ENCODE measurements around the gene EFCAB9.

The EFCAB9 gene

DNA sequence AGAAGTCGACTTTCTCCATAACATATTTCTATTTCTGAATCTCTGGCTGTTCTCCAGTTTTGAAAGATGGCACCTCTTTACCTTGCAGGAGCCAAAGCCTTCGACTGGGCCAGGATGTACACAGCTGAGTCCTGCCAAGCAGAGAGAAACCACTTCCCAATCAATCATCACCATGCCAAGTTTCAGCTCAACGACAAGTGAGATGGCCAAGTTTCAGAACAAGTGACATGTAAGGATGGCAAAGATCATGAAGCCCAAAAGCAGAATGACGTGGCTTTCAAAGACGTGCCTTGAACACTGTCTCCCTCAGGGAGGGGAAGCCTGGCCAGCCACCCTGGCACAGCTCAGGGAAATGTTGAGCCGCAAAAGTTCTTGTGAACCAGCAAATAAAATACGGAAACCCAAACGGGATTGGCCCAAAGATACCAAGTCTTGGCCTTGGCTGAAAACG lies 23.7 kb upstream of the EFCAB9 start:
- DNase-seq (ENCODE audit: low read depth in 2 of 2): no peak
- TF ChIP-seq, protein P1, sequence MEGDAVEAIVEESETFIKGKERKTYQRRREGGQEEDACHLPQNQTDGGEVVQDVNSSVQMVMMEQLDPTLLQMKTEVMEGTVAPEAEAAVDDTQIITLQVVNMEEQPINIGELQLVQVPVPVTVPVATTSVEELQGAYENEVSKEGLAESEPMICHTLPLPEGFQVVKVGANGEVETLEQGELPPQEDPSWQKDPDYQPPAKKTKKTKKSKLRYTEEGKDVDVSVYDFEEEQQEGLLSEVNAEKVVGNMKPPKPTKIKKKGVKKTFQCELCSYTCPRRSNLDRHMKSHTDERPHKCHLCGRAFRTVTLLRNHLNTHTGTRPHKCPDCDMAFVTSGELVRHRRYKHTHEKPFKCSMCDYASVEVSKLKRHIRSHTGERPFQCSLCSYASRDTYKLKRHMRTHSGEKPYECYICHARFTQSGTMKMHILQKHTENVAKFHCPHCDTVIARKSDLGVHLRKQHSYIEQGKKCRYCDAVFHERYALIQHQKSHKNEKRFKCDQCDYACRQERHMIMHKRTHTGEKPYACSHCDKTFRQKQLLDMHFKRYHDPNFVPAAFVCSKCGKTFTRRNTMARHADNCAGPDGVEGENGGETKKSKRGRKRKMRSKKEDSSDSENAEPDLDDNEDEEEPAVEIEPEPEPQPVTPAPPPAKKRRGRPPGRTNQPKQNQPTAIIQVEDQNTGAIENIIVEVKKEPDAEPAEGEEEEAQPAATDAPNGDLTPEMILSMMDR (IDR thresholded peaks at IDR 0.05; ENCODE audit: low read depth, low read length): no peak
- H3K4me3 ChIP-seq (replicated peaks in 1 of 2; ENCODE audit: low read depth in 2 of 2, low read length in 2 of 2): no peak overlapping the region

DNA sequence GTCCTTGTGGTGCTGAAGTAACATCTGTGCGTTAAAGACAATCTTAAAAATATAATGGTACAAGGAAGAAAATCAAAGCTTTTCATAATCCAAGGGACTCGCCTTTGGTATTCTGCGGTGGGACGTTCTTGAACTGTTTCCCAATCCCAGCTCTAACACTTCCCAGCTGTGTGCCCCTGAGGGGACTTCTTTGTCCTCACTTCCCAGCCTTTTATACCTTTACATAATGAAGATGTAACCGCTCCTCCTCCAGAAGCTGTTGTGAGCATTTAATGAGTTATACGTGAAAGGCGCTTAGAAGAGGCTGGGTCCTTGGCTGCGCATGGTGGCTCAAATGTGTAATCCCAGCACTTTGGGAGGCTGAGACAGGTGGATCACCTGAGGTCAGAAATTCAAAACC lies 22.9 kb upstream of the EFCAB9 start:
- DNase-seq (ENCODE audit: low read depth in 2 of 2): no peak
- TF ChIP-seq, protein P1 (IDR thresholded peaks at IDR 0.05; ENCODE audit: low read depth, low read length): no peak
- H3K4me3 ChIP-seq (replicated peaks in 1 of 2; ENCODE audit: low read depth in 2 of 2, low read length in 2 of 2): no peak overlapping the region

DNA sequence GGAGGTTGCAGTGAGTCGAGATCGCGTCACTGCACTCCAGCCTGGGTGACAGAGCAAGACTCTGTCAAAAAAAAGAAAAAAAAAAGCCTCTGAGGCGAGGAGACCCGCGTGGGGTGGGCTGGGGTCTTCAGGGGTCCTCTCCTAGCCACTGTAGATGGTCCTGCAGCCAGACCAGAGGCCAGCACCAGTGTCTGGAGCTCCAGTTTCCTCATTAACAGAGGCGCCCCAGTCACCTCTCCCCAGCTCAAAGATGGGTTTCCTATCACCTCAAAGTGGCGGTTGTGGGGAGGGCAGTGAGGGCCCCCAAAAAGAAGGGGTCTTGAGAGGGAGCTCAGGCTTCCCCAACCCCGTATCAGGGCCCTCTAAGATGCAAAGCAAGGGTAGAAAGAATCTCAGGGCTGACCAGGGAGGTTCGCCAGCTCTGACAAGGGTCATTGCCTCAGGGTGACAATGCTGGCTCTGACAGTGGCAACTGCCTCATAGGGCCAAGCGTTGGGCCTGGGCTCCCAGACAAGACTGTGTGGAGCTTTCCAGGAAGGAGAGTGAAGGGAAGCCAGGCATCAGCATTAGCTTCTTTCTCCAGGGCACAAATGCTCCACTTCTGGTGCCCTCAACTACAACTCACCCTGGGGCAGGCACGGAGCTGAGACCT lies 20.9 kb upstream of the EFCAB9 start:
- H3K4me3 ChIP-seq (replicated peaks in 1 of 2; ENCODE audit: low read depth in 2 of 2, low read length in 2 of 2): no peak overlapping the region
- TF ChIP-seq, protein P1 (IDR thresholded peaks at IDR 0.05; ENCODE audit: low read depth, low read length): no peak
- no peak for DNase-seq (ENCODE audit: low read depth in 2 of 2)

DNA sequence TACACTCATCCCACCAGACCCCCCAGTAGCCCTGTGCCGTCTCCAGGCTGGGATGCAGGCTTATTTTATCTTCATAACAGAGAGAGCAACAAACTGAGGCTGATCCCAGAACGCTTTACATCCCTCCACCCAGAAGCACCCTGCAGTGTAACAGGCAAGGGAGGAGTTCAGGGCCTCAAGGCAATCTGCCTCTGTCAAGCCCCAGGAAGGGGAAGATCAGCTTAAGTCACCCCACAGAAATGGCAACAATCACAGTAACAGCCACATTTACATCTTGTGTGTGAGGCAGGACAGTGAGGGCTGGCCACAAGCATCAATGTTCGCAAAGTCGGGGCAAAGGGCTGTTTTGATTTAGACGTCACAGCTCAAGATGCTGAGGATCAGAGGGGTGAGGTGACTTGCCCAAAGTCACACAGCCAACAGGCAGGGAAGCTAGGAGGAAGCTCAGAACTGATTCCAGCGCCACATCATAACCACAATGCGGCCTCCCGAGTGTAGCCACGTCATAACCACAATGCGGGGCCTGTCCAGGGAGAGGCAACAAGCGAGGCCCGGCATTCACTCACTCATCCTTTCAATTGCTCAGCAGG lies 20.3 kb upstream of the EFCAB9 start:
- TF ChIP-seq, protein P1 (IDR thresholded peaks at IDR 0.05; ENCODE audit: low read depth, low read length): no peak
- DNase-seq (ENCODE audit: low read depth in 2 of 2): peak; percentile 44 to 90
- no peak overlapping the region for H3K4me3 ChIP-seq (replicated peaks in 1 of 2; ENCODE audit: low read depth in 2 of 2, low read length in 2 of 2)

DNA sequence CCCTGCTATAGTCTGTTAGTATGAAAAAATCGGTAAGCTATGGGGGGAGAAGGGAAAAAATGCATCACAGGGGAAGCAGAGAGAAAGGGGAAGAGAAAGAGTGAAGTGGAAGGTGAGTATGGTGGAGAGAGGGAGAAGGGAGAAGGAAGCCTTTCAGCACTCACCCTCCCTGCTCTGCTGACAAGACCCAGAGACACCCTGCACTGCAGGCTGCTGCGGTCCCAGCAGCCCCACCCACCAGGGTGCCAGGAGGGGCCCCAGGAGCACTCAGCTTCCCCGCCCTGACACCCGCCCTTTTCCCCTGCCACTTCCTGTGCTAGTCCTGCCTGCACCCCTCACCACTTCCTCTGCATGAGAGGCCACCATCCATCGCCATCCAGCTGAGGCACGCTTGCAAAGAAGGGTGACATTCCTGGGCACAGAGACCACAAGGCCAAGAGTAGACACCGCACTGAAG lies 18.7 kb upstream of the EFCAB9 start:
- no peak for DNase-seq (ENCODE audit: low read depth in 2 of 2)
- no peak overlapping the region for H3K4me3 ChIP-seq (replicated peaks in 1 of 2; ENCODE audit: low read depth in 2 of 2, low read length in 2 of 2)
- TF ChIP-seq, protein P1 (IDR thresholded peaks at IDR 0.05; ENCODE audit: low read depth, low read length): no peak

DNA sequence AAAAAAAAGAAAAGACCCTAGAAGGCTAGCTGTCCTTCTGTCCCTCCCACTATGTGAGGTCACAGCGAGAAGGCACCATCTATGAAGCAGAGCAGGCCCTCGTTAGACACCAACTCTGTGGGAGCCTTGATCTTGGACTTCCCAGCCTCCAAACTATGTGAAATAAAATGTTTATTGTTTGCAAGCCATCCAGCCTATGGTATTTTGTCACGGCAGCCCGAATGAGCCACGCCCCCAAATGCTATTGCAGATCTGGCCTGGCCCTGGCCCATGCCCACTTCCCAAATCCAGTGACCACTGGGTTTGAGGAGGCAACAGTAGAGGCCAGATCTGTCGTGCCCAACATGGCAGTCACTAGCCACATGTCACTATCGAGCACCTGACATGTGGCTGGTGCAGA lies 16.8 kb upstream of the EFCAB9 start:
- H3K4me3 ChIP-seq (replicated peaks in 1 of 2; ENCODE audit: low read depth in 2 of 2, low read length in 2 of 2): no peak overlapping the region
- no peak for DNase-seq (ENCODE audit: low read depth in 2 of 2)
- TF ChIP-seq, protein P1 (IDR thresholded peaks at IDR 0.05; ENCODE audit: low read depth, low read length): no peak

Data from cardiac fibroblast (primary cell).